ENCODE measurements around the gene GXYLT2. TPM values are rescaled to one million over a fixed set of nuclear protein-coding genes. Genes with fewer than 3 reads are reported as not detected.

Gene GXYLT2, protein sequence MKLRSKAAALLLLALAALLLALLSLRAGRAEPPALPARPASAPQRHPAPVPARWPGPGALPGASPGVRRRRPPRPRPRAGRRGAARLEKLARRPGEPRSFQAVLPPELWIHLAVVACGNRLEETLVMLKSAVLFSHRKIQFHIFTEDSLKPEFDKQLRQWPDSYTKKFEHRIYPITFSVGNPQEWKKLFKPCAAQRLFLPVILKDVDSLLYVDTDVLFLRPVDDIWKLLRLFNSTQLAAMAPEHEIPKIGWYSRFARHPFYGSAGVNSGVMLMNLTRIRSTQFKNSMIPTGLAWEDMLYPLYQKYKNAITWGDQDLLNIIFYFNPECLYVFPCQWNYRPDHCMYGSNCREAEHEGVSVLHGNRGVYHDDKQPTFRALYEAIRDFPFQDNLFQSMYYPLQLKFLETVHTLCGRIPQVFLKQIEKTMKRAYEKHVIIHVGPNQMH
- not detected for total RNA-seq

DNA sequence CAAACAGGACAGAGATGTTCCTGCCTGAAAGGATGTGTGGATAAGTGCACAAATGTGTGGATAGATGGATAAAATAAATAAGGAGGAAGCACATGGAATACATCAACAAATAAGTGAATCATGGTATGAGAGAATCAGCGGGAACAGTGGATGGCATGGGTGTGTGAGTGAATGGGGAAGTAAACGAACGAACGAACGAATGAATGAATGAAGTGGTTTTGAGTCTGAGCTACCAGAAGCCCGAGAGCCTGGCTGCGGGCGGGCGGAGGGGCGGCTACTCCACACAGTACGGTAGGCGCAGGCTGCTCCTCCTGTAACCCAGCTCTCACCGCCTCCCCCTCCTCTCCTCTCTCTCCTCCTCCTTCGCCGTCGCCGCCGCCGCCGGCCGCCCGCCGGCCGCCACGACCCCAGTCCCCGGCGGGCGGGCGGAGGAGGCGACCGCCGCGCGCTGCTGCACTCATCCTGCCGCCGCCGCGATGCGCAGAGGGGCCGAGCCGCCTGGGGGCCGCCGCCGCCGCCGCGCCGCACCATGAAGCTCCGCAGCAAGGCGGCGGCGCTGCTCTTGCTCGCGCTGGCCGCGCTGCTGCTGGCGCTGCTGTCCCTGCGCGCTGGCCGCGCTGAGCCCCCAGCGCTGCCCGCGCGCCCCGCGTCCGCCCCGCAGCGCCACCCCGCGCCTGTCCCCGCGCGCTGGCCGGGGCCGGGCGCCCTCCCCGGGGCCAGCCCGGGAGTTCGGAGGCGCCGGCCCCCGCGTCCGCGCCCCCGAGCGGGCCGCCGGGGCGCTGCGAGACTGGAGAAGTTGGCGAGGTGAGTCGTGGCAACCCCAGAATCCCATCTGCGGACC, at the start of gene GXYLT2:
Gene GXYLT2, plus strand, starts transcription at position 342 of the 841 bp plus-strand sequence. Its CDS starts 188 bp downstream, at position 530.
- ATAC-seq (replicated peaks), result peak; percentile 52
- Mint-ChIP-seq H3K9me3 (peaks cover 3% of the 10 kb centered on the region), H3K36me3 (ENCODE audit: low read depth) (no peaks in the 10 kb centered on the region), H3K27ac (no peak within 1 kb of the TSS), H3K4me1 (peaks cover 5% of the 10 kb centered on the region), H3K4me3 (peak within 1 kb of the TSS; percentile 67), H3K27me3 (peaks cover 59% of the 10 kb centered on the region)

DNA sequence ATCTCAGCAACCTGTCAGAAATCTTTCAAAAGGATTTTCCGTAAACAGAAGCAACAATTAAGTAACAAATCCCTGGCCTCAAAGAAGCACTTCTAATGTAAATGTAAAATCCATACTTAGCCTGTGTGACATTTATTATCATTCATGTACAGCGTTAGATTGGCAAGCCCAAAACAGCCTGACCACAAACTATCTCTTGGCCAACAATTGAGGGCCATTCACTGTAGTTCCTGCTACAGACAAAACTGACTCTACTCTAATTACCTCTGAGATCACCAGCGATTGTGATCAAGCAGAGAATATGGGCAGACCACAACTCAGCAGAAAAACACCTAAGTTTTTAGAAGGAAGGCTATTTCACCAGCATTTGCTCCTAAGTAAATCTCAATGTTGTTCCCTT, 48.8 kb upstream of the GXYLT2 start:
- H3K27me3 Mint-ChIP-seq, result no peaks in the 10 kb centered on the region
- H3K9me3 Mint-ChIP-seq, result no peaks in the 10 kb centered on the region
- H3K27ac Mint-ChIP-seq, result no peak overlapping the region
- H3K4me1 Mint-ChIP-seq, result peaks cover 6% of the 10 kb centered on the region
- no peak for ATAC-seq (replicated peaks)
- H3K4me3 Mint-ChIP-seq, result no peak overlapping the region
- H3K36me3 Mint-ChIP-seq (ENCODE audit: low read depth), result peaks cover 89% of the 10 kb centered on the region

DNA sequence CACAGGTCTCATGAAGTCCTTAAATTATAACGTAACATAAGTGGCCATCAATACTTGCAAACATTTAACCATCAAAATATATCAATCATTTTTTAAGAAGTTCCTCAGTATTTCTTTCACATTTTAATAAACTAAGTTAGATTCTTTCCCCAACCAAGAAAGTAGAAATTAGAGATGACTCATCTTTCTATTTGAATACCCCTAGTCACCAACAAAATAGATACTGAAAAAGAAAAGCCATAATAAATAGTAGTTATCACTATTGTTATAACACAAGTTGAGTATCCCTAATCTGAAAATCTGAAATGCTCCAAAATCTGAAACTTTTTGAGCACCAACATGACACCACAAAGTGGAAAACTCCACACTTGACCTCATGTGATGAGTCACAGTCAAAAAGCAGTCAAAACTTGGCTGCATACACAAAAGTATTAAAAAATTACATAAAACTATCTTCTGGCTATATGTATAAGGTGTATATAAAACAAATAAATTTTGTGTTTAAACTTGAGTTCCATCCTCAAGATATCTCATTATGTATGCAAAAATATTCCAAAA, 43.3 kb upstream of the GXYLT2 start:
- H3K27ac Mint-ChIP-seq, result peak overlapping the region; percentile 59
- peak; percentile 28 for ATAC-seq (replicated peaks)
- H3K36me3 Mint-ChIP-seq (ENCODE audit: low read depth), result peaks cover 47% of the 10 kb centered on the region
- H3K4me3 Mint-ChIP-seq, result peak overlapping the region; percentile 6
- no peaks in the 10 kb centered on the region for H3K27me3 Mint-ChIP-seq
- H3K4me1 Mint-ChIP-seq, result peaks cover 45% of the 10 kb centered on the region
- no peaks in the 10 kb centered on the region for H3K9me3 Mint-ChIP-seq

DNA sequence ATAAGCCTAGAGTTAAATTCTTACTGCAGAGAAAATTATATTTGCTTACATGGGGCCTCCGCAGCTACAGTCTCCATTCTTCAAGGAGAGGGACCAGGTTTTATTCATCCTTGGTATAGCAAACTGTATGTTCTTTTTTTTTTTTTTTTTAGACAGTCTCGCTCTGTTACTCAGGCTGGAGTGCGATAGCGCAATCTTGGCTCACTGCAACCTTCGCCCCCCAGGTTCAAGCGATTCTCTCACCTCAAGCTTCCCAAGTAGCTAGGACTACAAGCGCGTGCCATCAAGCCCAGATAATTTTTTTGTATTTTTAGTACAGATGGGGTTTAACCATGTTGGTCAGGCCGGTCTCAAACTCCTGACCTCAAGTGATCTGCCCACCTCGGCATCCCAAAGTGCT, 41.7 kb upstream of the GXYLT2 start:
- ATAC-seq (replicated peaks), result no peak
- H3K27ac Mint-ChIP-seq, result peak overlapping the region; percentile 75
- H3K36me3 Mint-ChIP-seq (ENCODE audit: low read depth), result peaks cover 36% of the 10 kb centered on the region
- no peaks in the 10 kb centered on the region for H3K27me3 Mint-ChIP-seq
- peaks cover 45% of the 10 kb centered on the region for H3K4me1 Mint-ChIP-seq
- no peaks in the 10 kb centered on the region for H3K9me3 Mint-ChIP-seq
- H3K4me3 Mint-ChIP-seq, result peak overlapping the region; percentile 91

DNA sequence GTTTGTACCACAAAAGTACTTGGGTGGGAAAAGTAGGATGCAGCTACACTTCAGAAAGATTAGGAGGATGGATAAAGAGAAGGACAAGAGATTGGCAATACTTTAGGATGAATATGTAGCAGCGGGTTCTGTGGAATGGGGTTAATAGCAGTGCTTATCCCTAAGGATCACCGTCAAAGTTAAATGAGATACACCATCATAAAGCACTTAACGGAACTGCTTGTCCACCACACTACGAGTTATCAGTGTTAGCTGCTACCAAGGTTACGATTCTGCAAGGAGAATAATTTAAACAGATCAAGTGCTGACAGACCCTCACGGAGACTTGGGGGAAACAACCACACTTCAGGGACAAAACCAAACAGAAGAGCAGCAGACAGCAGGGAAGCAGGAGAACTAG, 40.6 kb upstream of the GXYLT2 start:
- Mint-ChIP-seq H3K9me3 (no peaks in the 10 kb centered on the region), H3K4me1 (peaks cover 45% of the 10 kb centered on the region)
- ATAC-seq (replicated peaks), result no peak

DNA sequence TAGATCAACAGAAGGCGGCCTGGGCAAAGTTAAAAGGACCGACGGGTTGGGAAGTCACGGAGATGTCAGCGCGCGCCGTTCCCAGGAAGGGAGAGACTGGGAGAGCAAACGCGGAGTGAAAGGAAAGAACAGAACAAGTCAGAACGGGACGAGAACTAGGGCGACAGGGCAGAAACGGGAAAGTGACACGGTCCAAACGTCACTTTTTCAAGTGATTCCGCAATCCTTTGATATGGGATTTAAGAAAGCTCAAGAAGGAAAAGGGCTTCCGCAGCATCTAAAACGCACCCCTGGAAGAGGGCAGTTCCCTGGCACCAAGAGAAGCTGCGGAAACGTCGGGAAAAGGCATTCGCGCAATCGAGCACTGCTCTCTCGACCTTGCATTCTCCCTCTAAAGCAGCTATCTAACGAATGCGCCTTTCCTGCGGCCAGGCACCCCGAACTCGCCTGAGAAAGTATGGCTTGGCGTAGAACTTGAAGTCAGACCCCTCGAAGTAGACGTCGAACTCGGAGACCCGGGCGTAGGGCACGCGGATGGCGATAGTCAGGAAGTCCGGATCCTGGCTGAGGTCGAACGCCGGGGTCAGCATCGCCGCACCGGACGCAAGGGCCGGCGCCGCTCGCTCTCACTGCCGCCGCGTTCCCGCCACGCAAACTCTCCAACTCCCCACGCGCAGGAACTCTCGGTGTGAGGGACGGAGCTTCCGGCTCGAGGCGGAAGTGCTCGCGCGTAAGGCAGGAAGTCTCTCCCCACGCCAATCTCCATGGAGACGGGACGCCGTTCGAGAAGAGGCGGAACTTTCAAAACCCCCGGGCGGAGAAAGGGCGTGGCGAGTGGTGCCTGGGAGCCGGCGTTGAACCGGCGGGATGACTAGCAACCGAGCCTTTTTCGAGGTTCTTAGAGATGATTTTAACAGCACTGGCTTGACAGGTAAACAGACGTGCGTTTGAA, 39.8 kb upstream of the GXYLT2 start, which contains the start of gene SHQ1:
Gene SHQ1, minus strand, starts transcription at position 695 of the 952 bp plus-strand sequence. Its CDS starts 105 bp downstream, at position 590.
- Mint-ChIP-seq H3K4me3 (peak within 1 kb of the TSS; percentile 91), H3K36me3 (ENCODE audit: low read depth) (peaks cover 18% of the 10 kb centered on the region), H3K27me3 (no peaks in the 10 kb centered on the region), H3K4me1 (peaks cover 45% of the 10 kb centered on the region), H3K27ac (peak within 1 kb of the TSS; percentile 80), H3K9me3 (no peaks in the 10 kb centered on the region)
- peak; percentile 96 for ATAC-seq (replicated peaks)

More for the DNA sequence above, 40.6 kb upstream of the GXYLT2 start:
- no peaks in the 10 kb centered on the region for H3K27me3 Mint-ChIP-seq
- peak overlapping the region; percentile 91 for H3K4me3 Mint-ChIP-seq
- H3K27ac Mint-ChIP-seq, result peak overlapping the region; percentile 80
- peaks cover 25% of the 10 kb centered on the region for H3K36me3 Mint-ChIP-seq (ENCODE audit: low read depth)

DNA sequence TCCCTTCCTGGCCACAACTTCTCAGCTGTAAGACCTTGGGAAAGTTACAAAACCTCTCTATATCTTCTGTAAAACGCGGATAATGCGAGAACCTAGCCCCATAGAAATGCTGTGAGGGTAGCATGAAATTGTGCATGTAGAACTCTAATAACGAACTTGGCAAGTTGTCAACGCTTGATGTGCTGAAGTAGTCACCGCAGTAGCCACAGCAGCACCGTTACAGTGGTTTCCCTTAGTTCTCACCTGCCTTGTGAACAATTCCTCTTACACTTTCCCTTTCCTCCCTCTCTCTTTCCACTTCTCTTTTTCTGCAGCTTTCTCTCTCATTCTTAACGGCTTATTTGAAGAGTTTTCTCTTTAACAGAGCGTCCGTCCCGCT, 39.2 kb upstream of the GXYLT2 start:
- H3K36me3 Mint-ChIP-seq (ENCODE audit: low read depth), result peaks cover 11% of the 10 kb centered on the region
- peak; percentile 32 for ATAC-seq (replicated peaks)

DNA sequence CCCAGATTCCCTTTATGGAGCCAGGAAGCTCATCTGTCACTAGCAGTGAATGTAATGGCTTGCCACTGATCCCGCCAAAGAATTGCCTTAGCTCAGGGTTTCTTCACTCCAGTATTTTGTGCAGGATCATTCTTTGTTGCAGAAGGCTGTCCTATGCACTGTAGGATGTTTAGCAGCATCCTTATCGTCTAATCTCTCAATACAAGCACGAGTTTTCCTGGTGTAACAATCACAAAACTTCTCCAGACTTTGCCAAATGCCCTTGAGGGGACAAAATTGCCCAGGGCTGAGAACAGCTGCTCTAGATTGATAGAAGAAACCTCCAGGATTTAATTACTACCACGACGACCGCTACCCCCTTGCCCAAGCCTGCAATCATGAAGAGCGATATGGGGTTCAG, 32.8 kb upstream of the GXYLT2 start:
- no peak overlapping the region for H3K4me3 Mint-ChIP-seq
- peaks cover 9% of the 10 kb centered on the region for H3K27me3 Mint-ChIP-seq
- no peak overlapping the region for H3K27ac Mint-ChIP-seq
- H3K9me3 Mint-ChIP-seq, result no peaks in the 10 kb centered on the region
- no peaks in the 10 kb centered on the region for H3K4me1 Mint-ChIP-seq
- no peak for ATAC-seq (replicated peaks)
- H3K36me3 Mint-ChIP-seq (ENCODE audit: low read depth), result no peaks in the 10 kb centered on the region

More for the DNA sequence above, 39.2 kb upstream of the GXYLT2 start:
- Mint-ChIP-seq H3K4me3 (peak overlapping the region; percentile 91), H3K9me3 (no peaks in the 10 kb centered on the region), H3K27me3 (no peaks in the 10 kb centered on the region), H3K4me1 (peaks cover 43% of the 10 kb centered on the region), H3K27ac (peak overlapping the region; percentile 80)

DNA sequence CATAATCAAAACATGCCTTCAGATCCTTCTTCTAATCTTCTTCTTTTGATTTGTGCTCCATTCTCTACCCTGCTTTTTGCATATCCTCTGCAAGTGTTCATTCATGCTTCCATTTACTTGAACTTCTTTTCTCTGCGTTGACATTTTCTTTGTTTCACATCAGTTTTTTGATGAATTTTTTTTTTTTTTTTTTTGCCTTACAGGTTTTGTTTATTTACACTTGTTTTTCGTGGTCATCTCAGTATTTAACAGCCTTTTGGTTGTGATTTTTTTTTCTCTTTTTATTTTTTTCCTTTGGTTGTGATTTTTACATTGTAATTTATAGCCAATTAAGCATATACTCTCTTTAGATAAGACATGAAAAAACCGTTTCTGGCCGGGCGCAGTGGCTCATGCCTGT, 27.8 kb upstream of the GXYLT2 start:
- H3K27me3 Mint-ChIP-seq, result peaks cover 5% of the 10 kb centered on the region
- H3K4me3 Mint-ChIP-seq, result no peak overlapping the region
- no peaks in the 10 kb centered on the region for H3K9me3 Mint-ChIP-seq
- H3K27ac Mint-ChIP-seq, result no peak overlapping the region
- H3K36me3 Mint-ChIP-seq (ENCODE audit: low read depth), result no peaks in the 10 kb centered on the region
- no peaks in the 10 kb centered on the region for H3K4me1 Mint-ChIP-seq
- ATAC-seq (replicated peaks), result no peak

DNA sequence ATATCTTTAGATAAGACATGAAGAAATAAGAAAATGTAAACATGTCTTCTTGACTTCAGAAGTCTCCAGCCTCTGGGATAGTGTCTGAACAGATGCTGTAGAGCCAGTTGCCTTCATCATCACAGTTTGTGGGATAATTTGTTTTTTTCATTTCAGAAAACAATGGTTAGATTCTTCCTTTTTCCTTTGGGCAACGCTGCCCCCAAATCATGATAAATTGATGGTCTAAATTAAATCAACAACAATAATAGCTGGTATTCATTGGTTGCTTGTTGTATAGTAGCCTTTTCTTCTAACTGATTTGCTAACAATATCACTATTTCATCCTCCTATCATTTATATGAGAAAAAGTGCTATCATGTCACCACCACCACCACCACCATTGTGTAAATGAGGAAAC, 27.0 kb upstream of the GXYLT2 start:
- Mint-ChIP-seq H3K36me3 (ENCODE audit: low read depth) (no peaks in the 10 kb centered on the region), H3K4me1 (no peaks in the 10 kb centered on the region), H3K9me3 (no peaks in the 10 kb centered on the region), H3K27me3 (no peaks in the 10 kb centered on the region), H3K4me3 (no peak overlapping the region), H3K27ac (no peak overlapping the region)
- no peak for ATAC-seq (replicated peaks)

DNA sequence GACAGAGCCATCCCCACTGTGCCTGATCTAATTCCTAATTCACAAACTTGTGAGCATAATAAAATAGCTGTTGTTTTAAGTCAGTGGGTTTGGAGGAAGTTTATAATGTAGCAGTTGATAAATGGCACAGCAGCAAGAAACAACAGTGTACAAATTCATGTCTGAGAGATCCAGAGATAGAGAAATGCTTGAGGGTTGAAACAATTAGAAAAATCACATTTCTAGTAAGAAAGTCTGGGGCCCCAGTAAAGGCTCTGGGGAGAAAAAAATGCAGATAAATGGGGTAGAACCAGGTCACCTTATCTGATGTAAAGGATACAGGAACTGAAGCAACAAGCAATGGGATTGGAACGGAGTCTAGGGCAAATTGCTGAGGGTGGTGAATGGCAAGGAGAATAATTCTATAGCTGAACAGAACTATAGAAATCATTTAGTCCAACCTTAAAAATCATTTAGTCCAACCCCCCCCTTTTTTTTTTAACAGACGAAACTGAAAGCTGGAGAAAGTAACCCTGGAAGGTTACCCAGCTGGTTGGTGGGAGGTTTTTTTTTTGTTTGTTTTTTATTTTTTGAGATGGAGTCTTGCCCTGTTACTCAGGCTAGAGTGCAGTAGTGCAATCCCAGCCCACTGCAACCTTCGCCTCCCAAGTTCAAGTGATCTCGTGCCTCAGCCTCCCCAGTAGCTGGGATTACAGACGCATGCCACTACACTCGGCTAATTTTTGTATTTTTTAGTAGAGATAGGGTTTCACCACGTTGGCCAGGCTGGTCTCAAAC, 25.3 kb upstream of the GXYLT2 start:
- no peak overlapping the region for H3K27ac Mint-ChIP-seq

DNA sequence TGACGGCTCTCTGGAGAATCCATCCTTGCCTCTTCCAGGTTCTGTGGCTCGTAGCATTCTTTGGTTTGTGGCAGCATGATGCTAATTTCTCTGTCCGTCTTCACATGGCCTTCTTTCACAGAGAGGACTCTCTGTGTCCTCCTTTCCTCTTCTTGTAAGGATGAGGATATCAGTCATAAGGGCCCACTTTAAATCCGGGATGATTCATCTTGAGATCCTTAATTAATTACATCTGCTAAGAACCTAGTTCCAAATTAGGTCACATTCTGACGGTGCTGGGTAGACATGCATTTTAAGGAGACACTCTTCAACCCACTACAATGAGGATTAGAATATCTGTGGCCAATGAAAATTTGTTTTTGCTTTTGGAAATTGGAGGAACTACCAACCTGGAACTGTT, 15.7 kb upstream of the GXYLT2 start:
- Mint-ChIP-seq H3K9me3 (no peaks in the 10 kb centered on the region), H3K4me3 (no peak overlapping the region), H3K4me1 (no peaks in the 10 kb centered on the region), H3K27me3 (peaks cover 11% of the 10 kb centered on the region), H3K36me3 (ENCODE audit: low read depth) (no peaks in the 10 kb centered on the region), H3K27ac (no peak overlapping the region)
- ATAC-seq (replicated peaks), result no peak

More for the DNA sequence above, 25.3 kb upstream of the GXYLT2 start:
- no peaks in the 10 kb centered on the region for H3K27me3 Mint-ChIP-seq
- no peak overlapping the region for H3K4me3 Mint-ChIP-seq
- no peaks in the 10 kb centered on the region for H3K4me1 Mint-ChIP-seq
- no peaks in the 10 kb centered on the region for H3K9me3 Mint-ChIP-seq
- H3K36me3 Mint-ChIP-seq (ENCODE audit: low read depth), result no peaks in the 10 kb centered on the region
- ATAC-seq (replicated peaks), result no peak

DNA sequence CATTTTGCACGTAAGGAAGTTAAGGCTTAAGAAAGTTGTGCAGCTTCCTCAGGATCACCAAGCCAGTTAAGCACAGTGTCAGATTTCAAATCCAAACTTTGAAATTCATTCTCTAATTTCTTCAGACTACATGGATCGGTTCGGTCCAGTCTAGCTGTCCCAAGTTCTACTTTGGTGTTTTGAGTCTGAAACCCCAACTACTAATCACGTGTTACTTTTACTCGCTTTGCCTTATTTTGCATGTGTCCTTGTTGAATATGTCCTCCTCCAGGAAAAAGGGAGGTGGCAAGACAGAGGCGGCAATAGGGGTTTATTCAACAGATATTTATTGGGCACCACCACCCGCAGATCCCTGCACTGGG, 522 bp upstream of the GXYLT2 start:
- Mint-ChIP-seq H3K9me3 (peaks cover 3% of the 10 kb centered on the region), H3K27ac (no peak overlapping the region), H3K4me3 (peak overlapping the region; percentile 67), H3K27me3 (peaks cover 58% of the 10 kb centered on the region), H3K4me1 (peaks cover 5% of the 10 kb centered on the region), H3K36me3 (ENCODE audit: low read depth) (no peaks in the 10 kb centered on the region)
- ATAC-seq (replicated peaks), result no peak
